Keratinocyte (primary cell): ENCODE data around the gene ZNF74. TPM values are rescaled to one million over a fixed set of nuclear protein-coding genes. Genes with fewer than 3 reads are reported as not detected.

Experiments
- DNase-seq: peaks from one replicate; pipeline ENCODE4 v3.0.0-alpha.2; 2011; ENCODE audit warnings: low read depth, missing footprints, low spot score
- FAIRE-seq: peaks from 2 replicates; lab custom pipeline; 2011; peaks lifted over from hg19 to GRCh38; lab: Jason Lieb, UNC
- H2AFZ ChIP-seq: 2 replicates; pipeline ENCODE4 v1.6.0; 2012; ENCODE audit warnings: low read length, control low read depth, inconsistent platforms; ENCODE audit not compliant: control insufficient read depth
- H3K27ac ChIP-seq: 2 replicates; pipeline ENCODE4 v1.5.1; 2011; ENCODE audit warnings: low read length; ENCODE audit not compliant: control insufficient read depth, insufficient read depth
- H3K27me3 ChIP-seq: 3 replicates; pipeline ENCODE4 v1.6.0; 2011; ENCODE audit warnings: low read length; ENCODE audit not compliant: control insufficient read depth, insufficient read depth; ENCODE audit errors: extremely low read depth
- H3K36me3 ChIP-seq, 2 experiments: 2 replicates in 1 of 2; 3 replicates in 1 of 2; pipeline ENCODE4 v1.5.1; 2011; ENCODE audit warnings: low read length in 2 of 2, mild to moderate bottlenecking in 1 of 2; ENCODE audit not compliant: control insufficient read depth in 2 of 2, insufficient read depth in 2 of 2; ENCODE audit errors: extremely low read depth in 1 of 2
- H3K4me1 ChIP-seq: 3 replicates; pipeline ENCODE4 v1.5.1; 2011; ENCODE audit warnings: low read length; ENCODE audit not compliant: control insufficient read depth, insufficient read depth; ENCODE audit errors: extremely low read depth
- H3K4me2 ChIP-seq: 3 replicates; pipeline ENCODE4 v1.6.0; 2011; ENCODE audit warnings: low read depth, low read length; ENCODE audit not compliant: control insufficient read depth, insufficient read depth; ENCODE audit errors: extremely low read depth
- H3K4me3 ChIP-seq, 3 experiments: fragments of 200-600 bp in 1 of 3; sonication (generic) in 1 of 3; 2 replicates in 2 of 3; 3 replicates in 1 of 3; pipeline ENCODE4 v1.5.1; 2011 to 2016; ENCODE audit warnings: low read length in 3 of 3, mild to moderate bottlenecking in 3 of 3, control low read depth in 2 of 3, inconsistent platforms in 1 of 3, low read depth in 1 of 3, mixed read lengths in 1 of 3, mixed run types in 1 of 3, moderate library complexity in 1 of 3; ENCODE audit not compliant: control insufficient read depth in 2 of 3, insufficient read depth in 2 of 3; ENCODE audit errors: extremely low read depth in 1 of 3
- H3K79me2 ChIP-seq: 2 replicates; pipeline ENCODE4 v1.6.0; 2012; ENCODE audit warnings: low read length; ENCODE audit not compliant: control insufficient read depth, insufficient read depth
- H3K9ac ChIP-seq: 3 replicates; pipeline ENCODE4 v1.6.0; 2011; ENCODE audit warnings: low read length; ENCODE audit not compliant: control insufficient read depth, insufficient read depth; ENCODE audit errors: extremely low read depth
- H3K9me1 ChIP-seq: 3 replicates; pipeline ENCODE4 v1.6.0; 2011; ENCODE audit warnings: low read length; ENCODE audit not compliant: control insufficient read depth, insufficient read depth; ENCODE audit errors: extremely low read depth
- H3K9me3 ChIP-seq: 2 replicates; pipeline ENCODE4 v1.5.1; 2012; ENCODE audit warnings: low read depth, low read length; ENCODE audit not compliant: control insufficient read depth
- H4K20me1 ChIP-seq: 3 replicates; pipeline ENCODE4 v1.6.0; 2011; ENCODE audit warnings: low read length; ENCODE audit not compliant: control insufficient read depth, insufficient read depth; ENCODE audit errors: extremely low read depth
- EZH2 ChIP-seq: IDR thresholded peaks from one replicate; pipeline ENCODE4 v1.6.1; 2012; ENCODE audit warnings: inconsistent platforms, mild to moderate bottlenecking, low read length, moderate library complexity
- dilution Hi-C: fragments of 300-500 bp; cut with MboI; formaldehyde crosslinking; loops from one replicate; pipeline ENCODE4 v1.7.0; 2020; ENCODE audit warnings: low sequenced_read_pairs; ENCODE audit not compliant: extremely low pct_ligation_motif_present
- polyA plus RNA-seq, 5 experiments: library from polyadenylated mRNA; depleted of rRNA in 3 of 5; stranded (reverse) in 3 of 5; stranded (forward) in 1 of 5; unstranded in 1 of 5; fragments of >200 nt; gene quantifications; 1 replicate in 1 of 5; 2 replicates in 3 of 5; 3 replicates in 1 of 5; pipeline versions ENCODE4 v1.2.1 to v1.2.3, GENCODE V29; 2011 to 2012; ENCODE audit warnings: missing spikeins in 2 of 5, low read depth in 1 of 5, low replicate concordance in 1 of 5
- TF ChIP-seq, protein P1 (sequence below), 3 experiments: IDR thresholded peaks in 1 of 3; conservative IDR thresholded peaks in 1 of 3; optimal IDR thresholded peaks in 1 of 3; 2 replicates in 2 of 3; 3 replicates in 1 of 3; pipeline versions ENCODE3 to v1.5.1; 2011; ENCODE audit warnings: low read length in 3 of 3, mild to moderate bottlenecking in 3 of 3, moderate library complexity in 2 of 3, control low read depth in 1 of 3, inconsistent platforms in 1 of 3; ENCODE audit not compliant: insufficient read depth in 2 of 3; ENCODE audit errors: extremely low read depth in 1 of 3

The ZNF74 gene
- polyA plus RNA-seq, 1 donor (not counting 4 experiments of a cell fraction or from before 2014, with no cell fraction given) = 5.2 TPM

DNA sequence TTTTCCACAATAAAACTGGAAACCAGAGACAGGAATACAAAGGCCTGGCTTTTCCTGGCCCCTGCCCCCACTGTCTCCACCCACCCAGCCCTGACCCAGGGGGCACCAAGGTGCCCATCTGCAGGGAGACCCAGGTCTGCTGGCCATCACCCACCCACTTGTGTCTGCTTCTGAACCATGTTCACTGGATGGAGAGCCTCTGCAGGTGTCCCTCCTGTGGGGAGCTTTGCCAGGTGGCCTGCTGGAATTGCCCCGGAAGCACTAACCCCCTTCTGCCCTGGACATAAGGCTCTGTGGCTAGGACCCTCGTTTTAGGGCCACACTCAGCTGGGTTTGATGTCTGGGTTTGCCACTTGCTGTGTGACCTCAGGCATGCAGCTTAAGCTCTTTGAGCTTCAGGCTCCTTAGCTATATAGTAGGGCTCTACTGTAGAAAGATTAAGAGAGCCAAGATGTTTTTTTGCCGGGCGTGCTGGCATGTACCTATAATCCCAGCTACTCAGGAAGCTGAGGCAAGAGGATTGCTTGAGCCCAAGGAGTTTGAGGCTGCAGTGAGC, 39.8 kb downstream of the ZNF74 start:
- Histone ChIP-seq H2AFZ (no peak overlapping the region), H4K20me1 (peaks cover 6% of the 10 kb centered on the region), H3K4me2 (no peak overlapping the region), H3K4me3 (no peak overlapping the region), H3K9me1 (no peaks in the 10 kb centered on the region), H3K27me3 (peaks cover 92% of the 10 kb centered on the region), H3K9me3 (no peaks in the 10 kb centered on the region), H3K4me1 (peaks cover 25% of the 10 kb centered on the region), H3K27ac (no peak overlapping the region), H3K79me2 (no peaks in the 10 kb centered on the region), H3K9ac (no peak overlapping the region), H3K36me3 (no peaks in the 10 kb centered on the region)
- dilution Hi-C loops = no loop called here
- FAIRE-seq = no peak
- TF ChIP-seq, protein P1, sequence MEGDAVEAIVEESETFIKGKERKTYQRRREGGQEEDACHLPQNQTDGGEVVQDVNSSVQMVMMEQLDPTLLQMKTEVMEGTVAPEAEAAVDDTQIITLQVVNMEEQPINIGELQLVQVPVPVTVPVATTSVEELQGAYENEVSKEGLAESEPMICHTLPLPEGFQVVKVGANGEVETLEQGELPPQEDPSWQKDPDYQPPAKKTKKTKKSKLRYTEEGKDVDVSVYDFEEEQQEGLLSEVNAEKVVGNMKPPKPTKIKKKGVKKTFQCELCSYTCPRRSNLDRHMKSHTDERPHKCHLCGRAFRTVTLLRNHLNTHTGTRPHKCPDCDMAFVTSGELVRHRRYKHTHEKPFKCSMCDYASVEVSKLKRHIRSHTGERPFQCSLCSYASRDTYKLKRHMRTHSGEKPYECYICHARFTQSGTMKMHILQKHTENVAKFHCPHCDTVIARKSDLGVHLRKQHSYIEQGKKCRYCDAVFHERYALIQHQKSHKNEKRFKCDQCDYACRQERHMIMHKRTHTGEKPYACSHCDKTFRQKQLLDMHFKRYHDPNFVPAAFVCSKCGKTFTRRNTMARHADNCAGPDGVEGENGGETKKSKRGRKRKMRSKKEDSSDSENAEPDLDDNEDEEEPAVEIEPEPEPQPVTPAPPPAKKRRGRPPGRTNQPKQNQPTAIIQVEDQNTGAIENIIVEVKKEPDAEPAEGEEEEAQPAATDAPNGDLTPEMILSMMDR (optimal IDR thresholded peaks at IDR 0.05 in 1 of 3, IDR thresholded peaks at IDR 0.05 in 1 of 3, conservative IDR thresholded peaks at IDR 0.05 in 1 of 3; ENCODE audit: extremely low read depth in 1 of 3, insufficient read depth in 2 of 3, low read length in 3 of 3) = no peak
- TF ChIP-seq EZH2 = no peak
- no peak for DNase-seq

DNA sequence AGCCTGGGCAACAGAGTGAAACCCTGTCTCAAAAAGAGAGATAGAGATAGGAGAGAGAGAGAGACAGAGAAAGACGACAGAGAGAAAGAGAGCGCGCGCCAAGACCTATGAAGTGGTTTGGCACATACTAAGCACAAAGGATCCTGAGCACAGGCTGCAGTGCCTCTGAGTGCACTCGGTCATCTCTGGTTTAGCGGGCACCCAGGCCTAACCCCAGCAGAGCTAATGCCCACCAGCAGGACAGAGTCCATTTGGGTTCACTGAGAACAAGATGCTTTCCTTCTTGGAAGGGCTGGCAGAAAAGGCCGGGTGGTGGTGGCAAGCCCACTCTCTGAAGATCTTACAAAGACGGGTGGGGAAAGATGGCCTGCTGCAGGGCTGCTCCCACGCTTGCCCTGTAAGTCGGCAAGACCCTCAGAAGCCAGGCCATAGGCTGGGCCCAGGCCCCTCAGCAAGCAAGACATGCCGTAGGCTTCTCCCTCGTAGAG, 40.4 kb downstream of the ZNF74 start:
- Histone ChIP-seq H3K27me3 (peaks cover 93% of the 10 kb centered on the region), H3K79me2 (no peaks in the 10 kb centered on the region), H3K9me1 (no peaks in the 10 kb centered on the region), H3K9ac (no peak overlapping the region), H3K36me3 (no peaks in the 10 kb centered on the region), H3K9me3 (no peaks in the 10 kb centered on the region), H3K27ac (no peak overlapping the region), H4K20me1 (peaks cover 6% of the 10 kb centered on the region), H3K4me2 (no peak overlapping the region), H3K4me1 (peaks cover 21% of the 10 kb centered on the region), H3K4me3 (no peak overlapping the region), H2AFZ (no peak overlapping the region)
- dilution Hi-C loops = no loop called here
- FAIRE-seq (no peak), DNase-seq (no peak)
- TF ChIP-seq EZH2 = no peak
- TF ChIP-seq, protein P1 (optimal IDR thresholded peaks at IDR 0.05 in 1 of 3, IDR thresholded peaks at IDR 0.05 in 1 of 3, conservative IDR thresholded peaks at IDR 0.05 in 1 of 3; ENCODE audit: extremely low read depth in 1 of 3, insufficient read depth in 2 of 3, low read length in 3 of 3) = no peak
